ENCODE data around the gene CPSF4L.

The CPSF4L gene

GRCh38 chr17:73289549-73290254 lies 28.0 kb upstream of the CPSF4L start:
- no peak for DNase-seq

- no peak for DNase-seq
Observed at GRCh38 chr17:73288534-73289302, 27.0 kb upstream of the CPSF4L start.

GRCh38 chr17:73286863-73287296 lies 25.2 kb upstream of the CPSF4L start:
- no peak for DNase-seq

- no peak for DNase-seq
Observed at GRCh38 chr17:73285916-73286862, 24.5 kb upstream of the CPSF4L start.

GRCh38 chr17:73285603-73285908 lies 23.9 kb upstream of the CPSF4L start:
- DNase-seq = no peak

- no peak for DNase-seq
Observed at GRCh38 chr17:73284906-73285602, 23.4 kb upstream of the CPSF4L start.

- DNase-seq = no peak
Observed at GRCh38 chr17:73284354-73284753, 22.7 kb upstream of the CPSF4L start.

- DNase-seq = peak; percentile 54
Observed at GRCh38 chr17:73283841-73284282, 22.2 kb upstream of the CPSF4L start.

GRCh38 chr17:73283250-73283649 lies 21.6 kb upstream of the CPSF4L start:
- DNase-seq = no peak

- DNase-seq = no peak
Observed at GRCh38 chr17:73282629-73283028, 20.9 kb upstream of the CPSF4L start.

GRCh38 chr17:73281928-73282327 lies 20.2 kb upstream of the CPSF4L start:
- no peak for DNase-seq

GRCh38 chr17:73280191-73280590 lies 18.5 kb upstream of the CPSF4L start:
- DNase-seq = no peak

- no peak for DNase-seq
Observed at GRCh38 chr17:73279704-73280103, 18.0 kb upstream of the CPSF4L start.

GRCh38 chr17:73278465-73279453 lies 17.1 kb upstream of the CPSF4L start:
- DNase-seq = peak; percentile 36

GRCh38 chr17:73278049-73278464 lies 16.4 kb upstream of the CPSF4L start:
- DNase-seq = no peak

- no peak for DNase-seq
Observed at GRCh38 chr17:73274490-73274889, 12.8 kb upstream of the CPSF4L start.

GRCh38 chr17:73272906-73273218 lies 11.2 kb upstream of the CPSF4L start:
- DNase-seq = no peak

- no peak for DNase-seq
Observed at GRCh38 chr17:73271072-73271471, 9.4 kb upstream of the CPSF4L start.

GRCh38 chr17:73269791-73270190 lies 8.1 kb upstream of the CPSF4L start:
- no peak for DNase-seq

GRCh38 chr17:73269329-73269615 lies 7.6 kb upstream of the CPSF4L start:
- DNase-seq = no peak

- DNase-seq = no peak
Observed at GRCh38 chr17:73268582-73269328, 7.1 kb upstream of the CPSF4L start.
